ENCODE data around the gene LARGE2. TPM values are rescaled to one million over a fixed set of nuclear protein-coding genes. Genes with fewer than 3 reads are reported as not detected.

The LARGE2 gene
- total RNA-seq, 6 experiments from 2014 or later: 0.43 to 3.5 (median 2.4) TPM

DNA sequence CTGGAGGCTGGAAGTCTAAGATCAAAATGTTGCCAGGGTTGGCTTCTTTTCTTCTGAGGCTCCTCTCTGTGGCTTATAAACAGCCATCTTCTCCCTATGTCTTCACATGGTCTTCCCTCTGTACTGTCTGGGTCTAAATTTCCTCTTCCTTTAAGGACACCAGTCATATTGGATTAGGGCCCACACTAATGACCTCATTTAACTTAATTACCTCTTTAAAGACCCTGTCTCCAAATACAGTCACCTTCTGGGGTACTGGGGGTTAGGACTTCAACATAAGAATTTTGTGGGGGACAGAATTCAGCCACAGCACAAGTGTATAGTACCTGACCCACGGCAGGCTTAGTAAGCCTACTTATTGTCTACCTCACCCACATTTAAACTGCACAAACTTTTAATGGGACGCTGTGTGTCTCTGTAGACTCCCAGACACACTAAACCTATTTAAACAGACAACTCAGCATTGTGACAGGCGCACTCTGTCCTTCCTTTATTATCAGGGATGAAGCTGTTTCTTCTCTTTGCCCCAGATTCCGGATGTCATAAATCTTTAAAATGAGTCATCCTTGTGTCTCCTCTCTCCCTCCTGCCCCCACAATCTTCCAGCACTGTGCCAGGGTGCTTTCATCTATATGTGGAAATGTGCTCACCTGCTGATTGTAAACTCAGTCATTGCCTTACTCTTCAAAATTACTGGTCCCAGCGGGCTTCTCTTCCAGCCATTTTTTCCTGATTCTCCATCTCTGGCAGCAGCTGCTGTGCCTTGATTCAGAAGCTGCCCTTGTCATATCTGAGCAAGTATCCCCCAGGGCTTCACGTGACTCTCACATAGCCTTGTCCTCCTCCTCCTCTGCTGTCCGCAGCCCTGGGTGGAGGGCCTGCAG lies 42.4 kb upstream of the LARGE2 start:
- 80% methylated on average over 5 of the region's 7 CpGs for WGBS (ENCODE audit: insufficient coverage, low coverage, low lambda C conversion rate, missing lambda C conversion rate)
- no peak overlapping the region for H3K4me3 ChIP-seq
- ATAC-seq (no peak), DNase-seq (no peak)
- no peaks in the 10 kb centered on the region for H3K27me3 ChIP-seq
- intact Hi-C loops (cut with DNase I): no loop called here
- peaks cover 0 to 67% (median 38%) of the 10 kb centered on the region in 4 donors for H3K36me3 ChIP-seq
- no peak overlapping the region for H3K27ac ChIP-seq
- no peaks in the 10 kb centered on the region for H3K9me3 ChIP-seq
- no peak for TF ChIP-seq POLR2A (IDR thresholded peaks at IDR 0.05)
- TF ChIP-seq CTCF (IDR thresholded peaks at IDR 0.05): no peak
- H3K4me1 ChIP-seq: no peaks in the 10 kb centered on the region

DNA sequence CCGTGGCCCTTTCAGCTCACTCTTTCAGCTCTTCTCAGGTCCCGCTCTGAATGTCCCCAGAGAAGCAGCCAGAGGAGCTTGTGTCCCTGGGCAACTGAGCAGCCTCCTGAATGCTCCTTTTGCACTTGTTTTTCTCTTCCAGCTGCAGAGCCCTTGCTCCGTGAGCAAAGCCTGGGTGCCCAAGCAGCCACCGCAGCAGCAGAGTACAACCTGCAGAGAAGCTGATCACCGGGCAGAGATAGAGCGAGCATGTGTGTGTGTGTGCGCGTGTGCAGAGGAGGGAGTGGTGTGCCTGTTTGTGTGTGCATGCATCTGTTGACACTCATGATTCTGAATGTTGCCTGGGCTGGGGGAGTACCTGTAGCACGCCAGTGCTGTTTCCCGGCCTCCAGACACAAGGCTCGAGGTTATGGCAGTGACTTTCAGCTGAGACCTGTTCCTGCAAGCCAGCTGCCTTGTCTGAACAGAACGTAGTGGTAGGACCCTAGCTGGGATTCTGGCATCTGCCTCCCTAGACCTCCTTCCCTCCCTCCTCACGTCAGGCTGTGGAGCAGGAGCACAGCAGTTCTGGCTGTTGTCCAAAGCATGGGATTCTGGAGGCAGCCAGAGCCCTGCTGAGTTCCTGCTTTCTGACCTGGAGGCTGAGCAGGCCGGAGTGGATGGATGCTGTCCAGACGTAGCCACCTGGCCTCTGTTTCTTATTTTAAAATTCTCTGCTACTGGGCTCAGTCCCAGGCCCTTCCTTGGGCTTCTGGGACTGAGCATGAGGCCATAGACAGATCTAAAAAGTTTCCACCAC lies 41.5 kb upstream of the LARGE2 start:
- TF ChIP-seq POLR2A (IDR thresholded peaks at IDR 0.05) (no peak), CTCF (IDR thresholded peaks at IDR 0.05) (no peak)
- DNase-seq: no peak
- WGBS (ENCODE audit: insufficient coverage, low coverage, low lambda C conversion rate, missing lambda C conversion rate): 95% methylated on average over 3 of the region's 15 CpGs
- H3K4me3 ChIP-seq: no peak overlapping the region
- no peaks in the 10 kb centered on the region for H3K27me3 ChIP-seq
- intact Hi-C loops (cut with DNase I): no loop called here
- peaks cover 0 to 3% (median 0%) of the 10 kb centered on the region in 4 donors for H3K4me1 ChIP-seq
- ATAC-seq: no peak
- H3K9me3 ChIP-seq: no peaks in the 10 kb centered on the region
- H3K27ac ChIP-seq: no peak overlapping the region
- H3K36me3 ChIP-seq: peaks cover 0 to 58% (median 34%) of the 10 kb centered on the region in 4 donors

- ATAC-seq: no peak
- TF ChIP-seq POLR2A (IDR thresholded peaks at IDR 0.05) (no peak), CTCF (IDR thresholded peaks at IDR 0.05) (no peak)
- Histone ChIP-seq H3K4me1 (peaks cover 0 to 5% (median 0%) of the 10 kb centered on the region in 4 donors), H3K4me3 (no peak overlapping the region), H3K9me3 (no peaks in the 10 kb centered on the region), H3K36me3 (peaks cover 0 to 51% (median 32%) of the 10 kb centered on the region in 4 donors), H3K27ac (no peak overlapping the region), H3K27me3 (no peaks in the 10 kb centered on the region)
- no peak for DNase-seq
- no CpG with 5 or more reads among the region's 6 CpGs for WGBS (ENCODE audit: insufficient coverage, low coverage, low lambda C conversion rate, missing lambda C conversion rate)
- intact Hi-C loops (cut with DNase I): no loop called here
These were observed 40.6 kb upstream of the LARGE2 start for GRCh38 chr11:45881708-45882368.

DNA sequence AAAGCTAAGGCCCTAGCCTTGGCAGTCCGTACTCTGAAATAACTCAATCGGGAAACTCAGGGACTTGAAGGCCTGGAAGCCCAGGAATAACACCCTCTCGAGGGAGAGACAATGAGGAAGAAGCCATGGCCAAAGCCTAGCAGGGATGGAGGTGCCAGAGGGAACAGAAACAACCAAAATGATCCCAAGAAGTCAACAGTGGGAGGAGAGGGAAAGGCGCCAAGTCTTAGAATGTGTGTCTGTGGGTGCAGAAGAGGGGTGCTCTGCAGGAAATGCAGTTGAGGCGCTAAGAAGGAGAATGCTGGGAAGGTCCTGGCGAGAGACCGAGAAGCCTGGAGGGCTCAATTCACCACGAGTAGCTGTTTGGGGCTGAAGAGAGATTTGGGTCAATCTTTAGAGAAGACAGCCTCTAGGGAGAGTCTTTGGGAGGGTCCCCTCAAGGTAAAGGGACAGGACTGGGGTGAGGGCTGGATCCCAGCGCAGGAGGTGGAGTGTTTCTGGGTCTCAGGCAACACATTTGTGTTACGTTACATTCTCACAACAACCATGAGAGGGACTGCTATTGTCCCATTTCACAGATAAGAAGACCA lies 37.8 kb upstream of the LARGE2 start:
- 65% methylated on average over 6 of the region's 10 CpGs for WGBS (ENCODE audit: insufficient coverage, low coverage, low lambda C conversion rate, missing lambda C conversion rate)
- Histone ChIP-seq H3K36me3 (peaks cover 0 to 27% (median 19%) of the 10 kb centered on the region in 4 donors), H3K27ac (no peak overlapping the region), H3K4me1 (peaks cover 0 to 5% (median 0%) of the 10 kb centered on the region in 4 donors), H3K9me3 (no peaks in the 10 kb centered on the region), H3K4me3 (no peak overlapping the region), H3K27me3 (no peaks in the 10 kb centered on the region)
- intact Hi-C loops (cut with DNase I): no loop called here
- DNase-seq: no peak
- TF ChIP-seq POLR2A (IDR thresholded peaks at IDR 0.05) (no peak), CTCF (IDR thresholded peaks at IDR 0.05) (no peak)
- ATAC-seq: peak in 2 of 4 donors; percentile 4 to 10

Data from right lobe of liver (tissue), 6 donors.